ENCODE data around the gene PNLIPRP3. TPM values are rescaled to one million over a fixed set of nuclear protein-coding genes. Genes with fewer than 3 reads are reported as not detected.

Gene PNLIPRP3
- total and polyA plus RNA-seq, 10 of the 15 experiments (the other 5 are each of a cell fraction or from before 2014, with no cell fraction given), result 0.03 TPM; not detected in 9

GRCh38 chr10:116451711-116452337 lies 24.2 kb downstream of the PNLIPRP3 start (continued):
- TF ChIP-seq PBX3 (IDR thresholded peaks at IDR 0.05; ENCODE audit: insufficient replicate concordance, low read depth, low read length), result no peak
- TF ChIP-seq MAX (IDR thresholded peaks at IDR 0.05; ENCODE audit: low read depth, low read length), result no peak
- TF ChIP-seq PAX8 (IDR thresholded peaks at IDR 0.05), result no peak
- TF ChIP-seq KDM1A (IDR thresholded peaks at IDR 0.05; ENCODE audit: borderline replicate concordance), result no peak
- TF ChIP-seq CHD2 (IDR thresholded peaks at IDR 0.05; ENCODE audit: borderline replicate concordance, low read depth, low read length), result no peak

GRCh38 chr10:116452338-116452720 lies 24.7 kb downstream of the PNLIPRP3 start:
- Histone ChIP-seq H3K27me3 (replicated peaks in 1 of 2; ENCODE audit: control insufficient read depth in 2 of 2, insufficient read depth in 2 of 2, low read length in 1 of 2) (no peaks in the 10 kb centered on the region), H2AFZ (ENCODE audit: control insufficient read depth, low read depth, low read length) (no peak overlapping the region), H3K27ac (ENCODE audit: control insufficient read depth, insufficient read depth) (no peak overlapping the region), H3K4me3 (no peak overlapping the region), H3K9me3 (replicated peaks; ENCODE audit: control insufficient read depth, insufficient read depth, low read length) (no peaks in the 10 kb centered on the region), H3K4me2 (ENCODE audit: control insufficient read depth, insufficient read depth) (no peak overlapping the region), H3K79me2 (ENCODE audit: control insufficient read depth, insufficient read depth, low read length) (no peaks in the 10 kb centered on the region), H4K20me1 (ENCODE audit: control insufficient read depth, insufficient read depth) (no peaks in the 10 kb centered on the region), H3K4me1 (ENCODE audit: control insufficient read depth, insufficient read depth, low read length) (no peaks in the 10 kb centered on the region), H3K36me3 (ENCODE audit: control insufficient read depth in 2 of 2, insufficient read depth in 2 of 2, low read length in 1 of 2) (no peaks in the 10 kb centered on the region), H3K9ac (ENCODE audit: control insufficient read depth, insufficient read depth, low read length) (no peak overlapping the region)
- no peak for FAIRE-seq
- intact Hi-C loops (cut with micrococcal nuclease; ENCODE audit: unreplicated experiment) (no loop called here), in situ Hi-C loops (cut with MboI) (no loop called here)
- TF ChIP-seq POLR2AphosphoS5 (IDR thresholded peaks at IDR 0.05; ENCODE audit: low read length) (no peak), NRF1 (conservative IDR thresholded peaks at IDR 0.05; ENCODE audit: low read depth, low read length) (no peak), PRDM15 (CRISPR knock-in tag; IDR thresholded peaks at IDR 0.05) (no peak)
- no peak for ATAC-seq
- ChIA-PET POLR2A (no interaction called here), RAD21 (ENCODE audit: unreplicated experiment) (no interaction called here), CTCF (interaction anchor here (0.8 kb wide), 1 partner anchor 11 kb away, joined by 3 read pairs; no protein-coding TSS in a partner anchor), SMC1A (ENCODE audit: uncharacterized antibody, unreplicated experiment) (no interaction called here)
- BruUV-seq (replicated peaks), result no TSS peak
- no peak for DNase-seq (ENCODE audit: low read depth, low spot score)
